HG02870 (cell line): ENCODE results near the gene FXYD5.
A peak's percentile ranks its signal among the peaks of the same experiment; 100 is the strongest.
"Not testable (repeated sequence)": the region's sequence is repeated elsewhere in the genome, so short reads cannot be mapped to it uniquely, and the experiment has no call there.

ENCODE experiments used
- ATAC-seq: cut with Tn5 transposase; IDR thresholded peaks from one replicate; pipeline ENCODE4 v1.9.1; 2021; ENCODE audit warnings: mild to moderate bottlenecking, moderate library complexity; ENCODE audit not compliant: unreplicated experiment

The FXYD5 gene

GRCh38 chr19:35177377-35178274 lies 23.1 kb downstream of the FXYD5 start:
- ATAC-seq: no peak

- ATAC-seq: no peak
These were observed 24.2 kb downstream of the FXYD5 start for GRCh38 chr19:35178701-35179100.

GRCh38 chr19:35179830-35180229 lies 25.3 kb downstream of the FXYD5 start:
- ATAC-seq: no peak

GRCh38 chr19:35181387-35181786 lies 26.9 kb downstream of the FXYD5 start:
- ATAC-seq: no peak

- no peak for ATAC-seq
These were observed 29.7 kb downstream of the FXYD5 start for GRCh38 chr19:35184267-35184666.

- no peak for ATAC-seq
These were observed 30.3 kb downstream of the FXYD5 start for GRCh38 chr19:35184884-35185283.

- ATAC-seq: no peak
These were observed 39.8 kb downstream of the FXYD5 start for GRCh38 chr19:35194012-35194984.

- no peak for ATAC-seq
These were observed 41.3 kb downstream of the FXYD5 start for GRCh38 chr19:35195830-35196229.

- ATAC-seq: not testable (repeated sequence)
These were observed 42.3 kb downstream of the FXYD5 start for GRCh38 chr19:35196861-35197260.

GRCh38 chr19:35199481-35199880 lies 44.9 kb downstream of the FXYD5 start:
- ATAC-seq: no peak

- ATAC-seq: no peak
These were observed 48.5 kb downstream of the FXYD5 start for GRCh38 chr19:35202722-35203688.

- peak; percentile 58 for ATAC-seq
These were observed 50.5 kb downstream of the FXYD5 start for GRCh38 chr19:35204799-35205732.

- peak; percentile 17 for ATAC-seq
These were observed 51.3 kb downstream of the FXYD5 start for GRCh38 chr19:35205733-35206323.

GRCh38 chr19:35206379-35206778 lies 51.8 kb downstream of the FXYD5 start:
- ATAC-seq: no peak

- no peak for ATAC-seq
These were observed 52.3 kb downstream of the FXYD5 start for GRCh38 chr19:35206855-35207254.

- no peak for ATAC-seq
These were observed 52.9 kb downstream of the FXYD5 start for GRCh38 chr19:35207391-35207871.

GRCh38 chr19:35208121-35208520 lies 53.6 kb downstream of the FXYD5 start:
- ATAC-seq: no peak

- no peak for ATAC-seq
These were observed 55.1 kb downstream of the FXYD5 start for GRCh38 chr19:35209646-35210045.
